ENCODE data around the gene STAC3.

STAC3 gene

GRCh38 chr12:57222286-57223190, 28.4 kb downstream of the STAC3 start:
- no peak for DNase-seq

- DNase-seq: no peak
These were observed 29.6 kb downstream of the STAC3 start for GRCh38 chr12:57221169-57221917.

- DNase-seq: no peak
These were observed 30.2 kb downstream of the STAC3 start for GRCh38 chr12:57220770-57221168.

- no peak for DNase-seq
These were observed 30.8 kb downstream of the STAC3 start for GRCh38 chr12:57219993-57220754.

- DNase-seq: no peak
These were observed 31.6 kb downstream of the STAC3 start for GRCh38 chr12:57219205-57219992.

GRCh38 chr12:57218030-57218853, 32.7 kb downstream of the STAC3 start:
- no peak for DNase-seq

- no peak for DNase-seq
These were observed 33.8 kb downstream of the STAC3 start for GRCh38 chr12:57216921-57217879.

GRCh38 chr12:57216014-57216911, 34.7 kb downstream of the STAC3 start, which contains the start of gene NXPH4:
TSS of gene NXPH4 (plus strand) at chr12:57216794. CDS start at chr12:57216970, 176 bp downstream.
- peak; percentile 74 for DNase-seq

GRCh38 chr12:57215668-57216013, 35.3 kb downstream of the STAC3 start:
- DNase-seq: no peak

- DNase-seq: no peak
These were observed 35.9 kb downstream of the STAC3 start for GRCh38 chr12:57215065-57215464.

GRCh38 chr12:57214398-57214781, 36.6 kb downstream of the STAC3 start:
- peak; percentile 72 for DNase-seq

- DNase-seq: no peak
These were observed 37.1 kb downstream of the STAC3 start for GRCh38 chr12:57213763-57214397.

GRCh38 chr12:57213058-57213715, 37.8 kb downstream of the STAC3 start:
- peak; percentile 86 for DNase-seq

GRCh38 chr12:57212701-57213057, 38.3 kb downstream of the STAC3 start:
- no peak for DNase-seq

- no peak for DNase-seq
These were observed 38.9 kb downstream of the STAC3 start for GRCh38 chr12:57211791-57212700.

GRCh38 chr12:57210926-57211692, 39.9 kb downstream of the STAC3 start:
- DNase-seq: no peak

Measured in activated CD8-positive, alpha-beta memory T cell treated with anti-CD3 and anti-CD28 coated beads, Interleukin-2, amount 50 U/mL, for 4 hours (primary cell).